ENCODE results near the gene SMOC1.

GRCh38 chr14:69861025-69861569 is 18.1 kb upstream of the SMOC1 start:
- TF ChIP-seq, protein P1, sequence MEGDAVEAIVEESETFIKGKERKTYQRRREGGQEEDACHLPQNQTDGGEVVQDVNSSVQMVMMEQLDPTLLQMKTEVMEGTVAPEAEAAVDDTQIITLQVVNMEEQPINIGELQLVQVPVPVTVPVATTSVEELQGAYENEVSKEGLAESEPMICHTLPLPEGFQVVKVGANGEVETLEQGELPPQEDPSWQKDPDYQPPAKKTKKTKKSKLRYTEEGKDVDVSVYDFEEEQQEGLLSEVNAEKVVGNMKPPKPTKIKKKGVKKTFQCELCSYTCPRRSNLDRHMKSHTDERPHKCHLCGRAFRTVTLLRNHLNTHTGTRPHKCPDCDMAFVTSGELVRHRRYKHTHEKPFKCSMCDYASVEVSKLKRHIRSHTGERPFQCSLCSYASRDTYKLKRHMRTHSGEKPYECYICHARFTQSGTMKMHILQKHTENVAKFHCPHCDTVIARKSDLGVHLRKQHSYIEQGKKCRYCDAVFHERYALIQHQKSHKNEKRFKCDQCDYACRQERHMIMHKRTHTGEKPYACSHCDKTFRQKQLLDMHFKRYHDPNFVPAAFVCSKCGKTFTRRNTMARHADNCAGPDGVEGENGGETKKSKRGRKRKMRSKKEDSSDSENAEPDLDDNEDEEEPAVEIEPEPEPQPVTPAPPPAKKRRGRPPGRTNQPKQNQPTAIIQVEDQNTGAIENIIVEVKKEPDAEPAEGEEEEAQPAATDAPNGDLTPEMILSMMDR (IDR thresholded peaks at IDR 0.05): no peak
- no peak for TF ChIP-seq POLR2A (IDR thresholded peaks at IDR 0.05)
- no peak for TF ChIP-seq EP300 (IDR thresholded peaks at IDR 0.05)
- no peak for TF ChIP-seq POLR2AphosphoS5 (IDR thresholded peaks at IDR 0.05)

All from stomach (tissue), 4 donors.